HG03025 (cell line): Measurements from ENCODE around the gene FOXP1.

Experiments
- ATAC-seq: cut with Tn5 transposase; IDR thresholded peaks from one replicate; pipeline ENCODE4 v1.9.1; 2021; ENCODE audit warnings: mild to moderate bottlenecking, moderate library complexity; ENCODE audit not compliant: unreplicated experiment, low FRiP score

Gene FOXP1

GRCh38 chr3:71566776-71567175 is 16.8 kb downstream of the FOXP1 start:
- no peak for ATAC-seq

DNA sequence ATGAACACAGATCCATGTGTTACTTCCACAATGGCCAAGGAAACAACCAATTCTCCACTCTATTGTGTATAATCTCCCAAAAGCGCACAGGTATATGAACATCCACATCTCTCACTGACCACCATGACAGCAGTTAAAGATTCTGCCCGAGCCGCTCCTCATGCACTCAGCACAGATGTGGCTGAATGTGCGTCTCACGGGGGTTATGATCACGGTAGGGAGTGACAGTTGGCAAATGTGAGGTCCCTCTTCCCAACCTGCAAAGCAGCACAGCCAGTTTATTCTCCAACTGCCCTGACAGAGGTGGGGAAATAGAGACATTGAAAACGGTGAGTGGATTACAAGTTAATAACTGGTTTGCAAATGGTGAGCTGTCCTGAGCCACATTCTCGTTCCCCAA is 17.6 kb downstream of the FOXP1 start:
- ATAC-seq = no peak

DNA sequence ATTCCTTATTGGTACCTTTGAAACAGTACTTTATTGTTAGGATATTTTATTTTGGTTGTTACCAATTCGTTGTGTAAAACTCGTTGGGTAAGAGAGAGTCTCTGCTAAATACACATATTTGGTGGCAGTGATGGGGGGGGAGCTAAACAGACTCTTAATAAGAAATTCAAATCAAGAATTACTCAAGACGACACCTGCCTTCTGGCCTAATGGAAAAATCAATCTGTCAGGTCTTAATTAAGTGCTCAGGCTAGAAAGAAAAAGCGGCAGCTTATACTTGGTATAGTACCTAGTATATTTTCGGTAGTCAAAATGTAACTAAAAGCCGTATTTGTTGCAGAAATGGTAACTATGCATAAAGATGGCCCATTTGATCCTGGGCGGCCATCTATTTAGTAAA is 18.2 kb downstream of the FOXP1 start:
- ATAC-seq = no peak

- ATAC-seq = no peak
These were observed 19.2 kb downstream of the FOXP1 start for GRCh38 chr3:71564361-71564760.

GRCh38 chr3:71563827-71564226 is 19.7 kb downstream of the FOXP1 start:
- ATAC-seq = peak; percentile 88

DNA sequence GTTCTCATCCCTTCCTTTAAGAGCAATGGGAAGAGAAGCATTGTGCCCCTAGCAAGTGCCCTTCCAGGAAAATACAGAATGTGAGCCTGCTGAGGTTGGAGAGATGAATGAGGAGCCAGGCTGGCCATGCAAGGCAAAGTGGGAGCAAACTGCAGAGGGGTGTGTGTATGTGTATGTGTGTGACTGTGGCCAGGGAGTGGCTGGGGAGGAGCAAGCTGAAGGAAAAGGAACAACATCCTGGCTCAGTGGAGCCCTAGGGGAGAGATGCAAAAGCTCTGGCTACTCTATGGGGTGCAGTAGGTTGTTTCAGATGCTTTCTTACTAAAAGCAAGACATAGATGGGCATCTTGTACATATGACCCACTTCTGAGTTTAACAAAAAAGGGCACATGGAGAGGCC is 20.6 kb downstream of the FOXP1 start:
- no peak for ATAC-seq

DNA sequence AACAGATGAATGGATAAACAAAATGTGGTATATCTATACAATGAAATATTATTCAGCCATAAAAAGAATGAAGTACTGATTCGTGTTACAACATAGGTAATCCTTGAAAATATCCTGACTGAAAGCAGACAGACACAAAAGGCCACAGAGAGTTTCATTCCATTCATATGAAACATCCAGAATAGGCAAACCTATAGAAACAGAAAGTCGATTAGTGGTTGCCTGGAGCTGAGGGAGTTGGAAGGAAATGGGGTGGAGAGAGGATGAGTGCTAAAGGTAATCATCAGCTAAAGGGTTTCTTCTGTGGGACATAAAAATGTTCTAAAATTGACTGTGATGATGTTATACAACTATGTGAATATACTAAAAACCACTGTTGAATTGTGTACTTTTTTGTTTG is 22.9 kb downstream of the FOXP1 start:
- no peak for ATAC-seq

DNA sequence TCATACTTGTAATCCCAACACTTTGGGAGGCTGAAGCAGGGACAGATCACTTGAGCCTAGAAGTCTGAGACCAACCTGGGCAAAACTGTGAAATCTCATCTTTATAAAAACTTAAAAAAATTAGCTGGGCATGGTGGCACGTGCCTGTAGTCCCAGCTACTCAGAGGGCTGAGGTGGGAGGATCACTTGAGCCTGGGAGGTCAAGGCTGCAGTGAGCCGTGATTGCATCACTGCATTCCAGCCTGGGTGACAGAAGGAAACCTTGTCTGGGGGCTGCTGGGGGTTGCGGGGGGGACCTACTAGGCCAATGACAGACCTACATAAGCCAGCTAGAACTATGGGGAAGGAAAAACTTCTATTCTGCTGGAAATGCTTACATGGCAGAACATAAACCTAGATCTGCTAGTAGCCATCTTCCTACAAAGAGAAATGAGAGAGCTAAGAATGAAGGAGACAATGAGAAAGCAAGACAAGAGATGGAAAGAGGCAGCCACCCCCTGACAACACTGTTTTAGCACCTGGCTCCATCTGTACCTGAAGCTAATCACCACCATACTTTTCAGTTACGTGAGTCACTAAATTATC is 23.9 kb downstream of the FOXP1 start:
- no peak for ATAC-seq

GRCh38 chr3:71559021-71559420 is 24.5 kb downstream of the FOXP1 start:
- no peak for ATAC-seq

DNA sequence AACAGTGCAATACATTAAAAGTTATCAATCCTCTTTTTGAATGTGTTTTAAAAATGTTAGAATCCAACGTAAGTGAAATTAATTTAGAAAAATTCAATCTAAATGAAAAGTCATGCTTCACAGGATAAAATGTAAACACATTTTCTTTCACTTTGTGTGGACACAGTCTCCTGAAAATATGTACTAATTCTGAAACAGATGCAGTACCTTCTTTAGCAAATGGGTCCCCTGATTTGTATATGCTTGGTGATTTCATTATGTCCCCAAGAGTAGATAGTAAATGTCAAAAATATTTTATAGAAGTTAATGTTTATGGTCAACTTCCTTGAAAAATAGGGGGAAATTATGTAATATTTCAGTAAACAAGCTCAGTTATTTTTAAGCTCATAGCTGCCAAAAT is 28.9 kb downstream of the FOXP1 start:
- no peak for ATAC-seq

DNA sequence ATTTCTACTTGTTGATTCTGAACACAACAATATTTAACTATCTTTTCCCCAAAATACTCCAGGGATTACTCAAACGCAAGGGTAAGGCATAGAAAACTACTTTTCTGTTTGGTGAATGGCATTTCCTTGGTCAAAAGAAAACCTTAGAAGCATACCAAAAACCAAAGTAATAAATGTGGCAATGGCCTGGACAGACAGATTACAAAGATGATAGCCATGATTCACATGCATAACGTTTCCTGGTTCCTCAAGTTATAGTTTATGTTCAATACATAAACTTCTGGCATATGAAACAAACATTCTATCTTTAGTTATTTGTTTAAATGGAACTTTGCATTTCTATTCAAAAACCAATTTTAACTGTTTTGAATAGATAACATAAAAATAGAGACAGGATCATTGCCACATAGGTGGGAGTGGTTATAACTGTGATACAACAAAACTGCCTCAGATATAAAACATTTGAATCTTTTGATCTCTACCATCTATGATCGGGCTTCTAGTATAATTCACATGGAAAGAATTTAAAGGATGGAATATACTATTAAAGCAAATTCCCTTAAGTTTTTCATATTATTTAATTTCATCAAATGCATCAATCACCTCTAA is 32.1 kb downstream of the FOXP1 start:
- ATAC-seq = no peak

DNA sequence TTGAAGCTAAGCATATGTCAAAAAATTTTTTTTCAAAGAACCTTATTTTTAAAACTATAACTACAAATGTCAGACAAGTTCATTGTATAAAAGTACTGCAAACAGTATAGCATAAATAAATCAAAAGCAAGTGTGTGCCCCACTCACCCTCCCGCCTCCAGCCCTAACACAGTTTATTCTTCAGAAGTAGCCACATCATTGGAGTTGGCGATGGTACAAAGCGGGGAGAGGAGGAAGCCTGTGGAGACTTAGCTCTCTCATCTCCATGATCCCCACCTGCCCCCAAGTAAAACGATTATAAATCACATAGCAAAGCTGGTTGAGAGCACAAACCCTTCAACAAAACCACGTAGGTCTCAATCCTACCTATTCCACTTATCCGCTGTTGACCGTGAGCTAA is 33.6 kb downstream of the FOXP1 start:
- no peak for ATAC-seq

- ATAC-seq = no peak
These were observed 34.7 kb downstream of the FOXP1 start for GRCh38 chr3:71548705-71549384.

GRCh38 chr3:71547249-71548198 is 36.0 kb downstream of the FOXP1 start:
- no peak for ATAC-seq

DNA sequence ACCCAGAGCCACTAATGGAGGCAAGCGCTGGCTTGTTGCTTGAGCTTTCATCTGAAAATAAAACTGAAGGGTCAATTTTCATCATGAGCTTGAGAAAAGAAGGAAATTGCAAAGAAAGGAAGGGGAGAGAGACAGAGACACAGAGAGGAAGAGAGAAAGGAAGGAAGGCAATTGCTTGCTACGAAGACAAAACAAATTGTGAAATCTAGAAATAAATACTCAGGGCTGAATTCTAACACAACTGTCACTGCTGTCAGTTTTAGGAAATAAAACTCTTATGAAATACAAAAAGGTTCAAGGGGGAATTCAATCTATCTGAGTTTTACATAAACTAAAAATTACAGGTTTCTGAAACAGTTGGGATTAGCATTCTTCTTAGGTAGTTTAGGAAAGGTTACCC is 36.7 kb downstream of the FOXP1 start:
- no peak for ATAC-seq

GRCh38 chr3:71545330-71545729 is 38.2 kb downstream of the FOXP1 start:
- ATAC-seq = no peak

DNA sequence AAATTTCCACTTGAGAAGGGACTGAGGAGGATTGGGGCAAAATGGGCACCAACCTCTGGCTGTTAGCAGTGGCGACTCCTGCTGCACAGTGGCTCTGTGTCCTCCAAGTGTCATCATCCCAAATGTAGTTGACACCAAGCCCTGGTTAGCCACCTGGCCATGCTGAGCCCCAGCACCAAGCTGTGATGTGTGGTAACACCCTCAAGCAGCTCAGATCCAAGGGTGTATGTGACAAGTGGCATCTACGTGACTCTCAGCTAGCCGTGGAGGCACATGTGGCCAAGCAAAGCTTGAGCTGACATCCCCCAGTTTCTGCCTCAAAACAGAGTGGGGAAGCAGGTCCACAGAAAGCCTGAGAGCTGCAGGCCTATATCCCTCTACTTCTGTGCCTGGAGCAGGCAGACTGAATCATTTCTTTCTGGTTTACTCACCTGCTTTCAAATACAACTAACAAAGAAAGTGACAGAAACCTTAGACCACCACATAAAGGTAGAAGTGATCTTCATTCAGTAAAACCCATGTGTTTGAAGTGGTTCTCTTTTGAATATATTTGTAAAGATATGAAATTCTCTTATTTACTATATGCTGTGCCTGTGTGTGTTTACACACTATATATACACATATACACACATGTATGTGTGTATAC is 40.0 kb downstream of the FOXP1 start:
- ATAC-seq = no peak

DNA sequence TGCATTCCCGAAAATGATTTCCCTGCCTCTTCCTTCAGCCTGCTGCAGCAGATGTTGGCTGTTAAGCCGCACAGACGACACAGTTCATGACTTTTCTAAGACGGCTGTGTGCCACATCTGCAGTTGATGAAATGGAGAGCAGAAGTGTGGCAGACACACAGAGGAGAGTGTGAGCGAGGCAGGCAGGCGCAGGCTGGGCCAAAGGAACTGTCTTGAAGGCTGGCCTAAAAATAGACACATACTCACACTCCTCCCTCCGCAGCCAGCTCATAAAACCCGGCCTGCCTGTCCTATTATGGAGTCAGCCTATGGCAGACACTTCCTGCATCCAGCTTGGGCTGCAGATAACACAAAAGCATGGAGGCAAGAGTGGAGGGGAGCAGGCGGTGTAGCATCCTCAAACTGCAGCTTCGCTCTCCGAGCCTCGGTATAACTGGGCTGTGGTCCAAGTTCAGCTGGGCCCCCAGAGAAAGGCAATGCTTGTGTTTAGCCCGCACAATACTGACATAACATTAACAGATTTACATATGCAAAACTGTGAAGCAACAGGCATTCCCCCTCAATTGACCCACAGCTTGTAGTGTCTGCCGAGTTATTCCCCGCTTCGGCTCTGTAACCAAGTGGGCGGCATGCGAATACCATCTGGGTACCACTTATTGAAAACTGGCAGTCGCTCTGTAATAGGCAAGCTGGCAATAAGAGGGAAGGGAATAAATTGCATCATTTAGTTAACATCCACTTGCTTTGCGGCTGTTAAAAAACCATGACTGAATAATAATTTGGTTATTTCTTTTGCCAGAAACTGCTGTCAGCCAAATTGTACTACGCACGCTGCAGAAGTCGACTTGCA is 40.8 kb downstream of the FOXP1 start:
- ATAC-seq = no peak

DNA sequence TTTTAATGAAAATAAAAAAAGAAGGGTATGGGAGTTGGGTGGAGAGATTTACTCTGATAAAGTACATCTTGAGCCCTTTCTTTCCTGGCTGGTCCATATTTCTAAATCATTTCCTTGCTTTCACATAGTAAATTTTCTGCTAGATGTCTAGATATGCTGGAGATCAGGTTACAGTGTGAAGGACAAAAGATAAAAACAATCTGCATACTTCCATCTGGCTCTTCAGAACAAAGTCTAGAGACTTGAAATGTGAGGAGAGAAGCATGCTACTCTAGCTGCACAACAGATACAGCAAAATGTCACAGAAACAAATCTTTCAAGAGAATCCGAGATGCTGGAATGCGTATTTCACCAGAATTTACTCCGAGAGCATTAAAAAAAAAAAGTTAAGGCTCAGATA is 42.2 kb downstream of the FOXP1 start:
- no peak for ATAC-seq

DNA sequence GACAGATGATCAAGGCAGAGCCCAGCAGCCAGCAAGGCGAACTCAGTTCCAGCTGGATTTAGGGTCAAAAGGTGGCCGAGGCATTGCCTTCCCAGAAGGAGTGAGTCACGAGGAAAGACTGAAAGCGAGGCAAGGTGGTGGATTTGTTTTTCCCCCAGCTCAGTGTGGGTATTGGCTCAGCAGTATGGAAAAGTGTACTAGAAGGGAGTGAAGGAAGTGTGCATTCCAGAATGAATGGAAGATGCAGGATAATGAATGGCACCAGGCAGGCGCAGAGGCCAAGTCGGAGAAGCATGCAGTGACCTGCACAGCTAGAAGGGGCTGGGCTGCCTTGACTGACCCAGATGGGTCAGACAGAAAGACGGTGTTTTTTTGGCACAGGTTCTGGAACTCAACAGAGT is 46.3 kb downstream of the FOXP1 start:
- no peak for ATAC-seq
